Activated CD4-positive, alpha-beta T cell treated with anti-CD3 and anti-CD28 coated beads for 36 hours (primary cell): ENCODE results near the gene WNT9B. TPM values are rescaled to one million over a fixed set of nuclear protein-coding genes. Genes with fewer than 3 reads are reported as not detected.

ENCODE experiments used
- ATAC-seq: fragments of 200-7000 bp; cut with Tn5 transposase; one replicate; pipeline ENCODE4 v1.10.0; 2021; ENCODE audit warnings: mild to moderate bottlenecking, moderate library complexity
- CTCF ChIA-PET: fragments of 350-600 bp; sonication (Branson Sonifier 250); formaldehyde crosslinking; loops from one replicate; lab custom pipeline; 2021; ENCODE audit warnings: antibody characterized with exemption; lab: Charles Lee
- POLR2A ChIA-PET: fragments of 350-600 bp; sonication (Branson Sonifier 250); formaldehyde crosslinking; loops from one replicate; lab custom pipeline; 2021; ENCODE audit warnings: antibody characterized with exemption, inconsistent platforms; lab: Charles Lee
- DNase-seq: peaks from one replicate; pipeline ENCODE4 v3.0.0-alpha.2; 2020
- H3K27ac Mint-ChIP-seq: one replicate; pipeline ENCODE4 v1.8.0; 2021; ENCODE audit warnings: mixed read lengths
- H3K27me3 Mint-ChIP-seq: one replicate; pipeline ENCODE4 v1.8.0; 2021; ENCODE audit warnings: mixed read lengths
- H3K36me3 Mint-ChIP-seq: one replicate; pipeline ENCODE4 v1.8.0; 2021; ENCODE audit warnings: low read depth, mixed read lengths
- H3K4me1 Mint-ChIP-seq: one replicate; pipeline ENCODE4 v1.8.0; 2021; ENCODE audit warnings: mixed read lengths
- H3K4me3 Mint-ChIP-seq: one replicate; pipeline ENCODE4 v1.8.0; 2021; ENCODE audit warnings: mild to moderate bottlenecking, moderate library complexity, mixed read lengths
- H3K9me3 Mint-ChIP-seq: one replicate; pipeline ENCODE4 v1.8.0; 2021; ENCODE audit warnings: low read depth, mixed read lengths
- intact Hi-C, 2 experiments: fragments of 100-400 bp; cut with DNase I in 1 of 2; cut with micrococcal nuclease in 1 of 2; formaldehyde crosslinking; loops; one replicate each; pipeline versions ENCODE4 v1.14.2 to v1.15.1; 2022 to 2024; cut with DNase I, micrococcal nuclease
- total RNA-seq, 2 experiments: library from RNA; stranded (reverse); gene quantifications; one replicate each; pipeline ENCODE4 v1.2.3, GENCODE V29; 2021

The WNT9B gene
- total RNA-seq, 2 experiments from 2014 or later: not detected

- Mint-ChIP-seq H3K9me3 (no peaks in the 10 kb centered on the region), H3K4me1 (no peaks in the 10 kb centered on the region), H3K36me3 (no peaks in the 10 kb centered on the region), H3K4me3 (no peak overlapping the region), H3K27me3 (no peaks in the 10 kb centered on the region), H3K27ac (no peak overlapping the region)
- POLR2A ChIA-PET: no interaction called here
- intact Hi-C loops: no loop called here
- ATAC-seq (no peak), DNase-seq (no peak)
- CTCF ChIA-PET: no interaction called here
Measured at GRCh38 chr17:46874906-46875305, 23.5 kb downstream of the WNT9B start.

- intact Hi-C loops: no loop called here
- Mint-ChIP-seq H3K4me3 (no peak overlapping the region), H3K9me3 (no peaks in the 10 kb centered on the region), H3K36me3 (no peaks in the 10 kb centered on the region), H3K27me3 (no peaks in the 10 kb centered on the region), H3K4me1 (no peaks in the 10 kb centered on the region), H3K27ac (no peak overlapping the region)
- ChIA-PET POLR2A (no interaction called here), CTCF (no interaction called here)
- ATAC-seq (no peak), DNase-seq (no peak)
Measured at GRCh38 chr17:46875849-46876352, 24.5 kb downstream of the WNT9B start.

DNA sequence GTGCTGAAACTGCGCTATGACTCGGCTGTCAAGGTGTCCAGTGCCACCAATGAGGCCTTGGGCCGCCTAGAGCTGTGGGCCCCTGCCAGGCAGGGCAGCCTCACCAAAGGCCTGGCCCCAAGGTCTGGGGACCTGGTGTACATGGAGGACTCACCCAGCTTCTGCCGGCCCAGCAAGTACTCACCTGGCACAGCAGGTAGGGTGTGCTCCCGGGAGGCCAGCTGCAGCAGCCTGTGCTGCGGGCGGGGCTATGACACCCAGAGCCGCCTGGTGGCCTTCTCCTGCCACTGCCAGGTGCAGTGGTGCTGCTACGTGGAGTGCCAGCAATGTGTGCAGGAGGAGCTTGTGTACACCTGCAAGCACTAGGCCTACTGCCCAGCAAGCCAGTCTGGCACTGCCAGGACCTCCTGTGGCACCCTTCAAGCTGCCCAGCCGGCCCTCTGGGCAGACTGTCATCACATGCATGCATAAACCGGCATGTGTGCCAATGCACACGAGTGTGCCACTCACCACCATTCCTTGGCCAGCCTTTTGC lies 25.0 kb downstream of the WNT9B start:
- H3K36me3 Mint-ChIP-seq: no peaks in the 10 kb centered on the region
- H3K9me3 Mint-ChIP-seq: no peaks in the 10 kb centered on the region
- H3K4me3 Mint-ChIP-seq: no peak overlapping the region
- H3K27me3 Mint-ChIP-seq: no peaks in the 10 kb centered on the region
- no peak overlapping the region for H3K27ac Mint-ChIP-seq
- intact Hi-C loops: no loop called here
- ChIA-PET CTCF (interaction anchor here (0.6 kb wide), 1 partner anchor 140 kb away, joined by 3 read pairs; no protein-coding TSS in a partner anchor), POLR2A (no interaction called here)
- no peaks in the 10 kb centered on the region for H3K4me1 Mint-ChIP-seq
- ATAC-seq (no peak), DNase-seq (peak; percentile 15)

- Mint-ChIP-seq H3K4me1 (no peaks in the 10 kb centered on the region), H3K27me3 (no peaks in the 10 kb centered on the region), H3K27ac (no peak overlapping the region), H3K4me3 (no peak overlapping the region), H3K36me3 (no peaks in the 10 kb centered on the region), H3K9me3 (no peaks in the 10 kb centered on the region)
- DNase-seq (no peak), ATAC-seq (no peak)
- ChIA-PET CTCF (interaction anchor here (0.6 to 0.7 kb wide), 3 partner anchors 11 to 141 kb away, joined by 3 to 4 read pairs (median 4); no protein-coding TSS in a partner anchor), POLR2A (no interaction called here)
- intact Hi-C loops: no loop called here
Measured at GRCh38 chr17:46876926-46877325, 25.5 kb downstream of the WNT9B start.

DNA sequence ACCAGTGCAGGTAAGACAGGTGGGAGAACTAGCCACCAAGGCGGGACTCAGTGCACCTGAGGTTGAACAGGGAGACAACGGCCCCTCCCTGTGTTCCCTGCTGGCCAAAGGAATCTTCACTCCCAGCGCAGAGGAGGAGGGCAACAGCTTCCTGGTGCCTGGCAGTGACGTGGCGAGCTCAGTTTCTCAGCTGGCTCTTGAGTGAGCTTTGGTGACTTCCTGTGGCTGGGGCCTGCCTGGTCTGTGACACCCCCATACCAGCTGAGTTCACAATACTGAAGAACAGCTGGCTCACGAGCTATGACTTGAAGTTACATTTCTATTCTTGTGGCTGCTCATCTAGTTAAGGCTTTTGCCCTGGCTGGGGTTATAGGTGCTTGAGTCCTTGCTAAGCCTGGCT lies 26.1 kb downstream of the WNT9B start:
- no peak overlapping the region for H3K4me3 Mint-ChIP-seq
- no peaks in the 10 kb centered on the region for H3K36me3 Mint-ChIP-seq
- no peak for DNase-seq
- ATAC-seq: no peak
- ChIA-PET POLR2A (no interaction called here), CTCF (interaction anchor here (0.7 kb wide), 2 partner anchors 11 to 27 kb away, joined by 4 read pairs; no protein-coding TSS in a partner anchor)
- H3K9me3 Mint-ChIP-seq: no peaks in the 10 kb centered on the region
- no peaks in the 10 kb centered on the region for H3K27me3 Mint-ChIP-seq
- no peaks in the 10 kb centered on the region for H3K4me1 Mint-ChIP-seq
- intact Hi-C loops: no loop called here
- H3K27ac Mint-ChIP-seq: no peak overlapping the region

- DNase-seq (no peak), ATAC-seq (no peak)
- Mint-ChIP-seq H3K4me1 (no peaks in the 10 kb centered on the region), H3K27me3 (no peaks in the 10 kb centered on the region), H3K4me3 (no peak overlapping the region), H3K27ac (no peak overlapping the region), H3K36me3 (no peaks in the 10 kb centered on the region), H3K9me3 (no peaks in the 10 kb centered on the region)
- intact Hi-C loops: no loop called here
- ChIA-PET CTCF (no interaction called here), POLR2A (no interaction called here)
Measured at GRCh38 chr17:46878055-46878454, 26.7 kb downstream of the WNT9B start.

GRCh38 chr17:46879101-46879500 lies 27.7 kb downstream of the WNT9B start:
- no peaks in the 10 kb centered on the region for H3K36me3 Mint-ChIP-seq
- no peaks in the 10 kb centered on the region for H3K9me3 Mint-ChIP-seq
- H3K4me3 Mint-ChIP-seq: no peak overlapping the region
- ATAC-seq: no peak
- H3K27ac Mint-ChIP-seq: no peak overlapping the region
- POLR2A ChIA-PET: no interaction called here
- CTCF ChIA-PET: no interaction called here
- no peaks in the 10 kb centered on the region for H3K4me1 Mint-ChIP-seq
- DNase-seq: no peak
- no peaks in the 10 kb centered on the region for H3K27me3 Mint-ChIP-seq
- intact Hi-C loops: no loop called here

DNA sequence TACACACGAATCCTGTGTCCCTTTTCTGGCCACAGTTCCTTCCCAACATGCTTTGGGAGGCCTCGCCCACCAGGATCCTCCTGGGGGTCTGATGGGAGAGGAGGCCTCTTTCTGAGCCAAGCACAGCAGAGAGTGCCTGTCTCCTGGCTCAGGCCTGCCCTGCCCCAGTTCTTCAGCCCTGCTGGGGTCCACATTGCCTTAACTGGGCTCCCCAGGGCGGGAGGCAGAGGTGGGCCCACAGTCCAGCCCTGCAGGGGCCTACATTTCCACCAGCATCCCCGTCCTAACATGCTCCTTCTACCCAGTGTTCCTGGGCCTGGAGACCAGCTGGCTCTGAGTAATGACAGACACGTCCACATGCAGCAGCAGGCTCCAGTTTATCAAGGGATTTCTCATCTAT lies 29.6 kb downstream of the WNT9B start:
- no peaks in the 10 kb centered on the region for H3K9me3 Mint-ChIP-seq
- CTCF ChIA-PET: no interaction called here
- no peaks in the 10 kb centered on the region for H3K36me3 Mint-ChIP-seq
- POLR2A ChIA-PET: no interaction called here
- no peak overlapping the region for H3K4me3 Mint-ChIP-seq
- intact Hi-C loops: no loop called here
- H3K4me1 Mint-ChIP-seq: no peaks in the 10 kb centered on the region
- ATAC-seq (no peak), DNase-seq (no peak)
- no peaks in the 10 kb centered on the region for H3K27me3 Mint-ChIP-seq
- no peak overlapping the region for H3K27ac Mint-ChIP-seq

DNA sequence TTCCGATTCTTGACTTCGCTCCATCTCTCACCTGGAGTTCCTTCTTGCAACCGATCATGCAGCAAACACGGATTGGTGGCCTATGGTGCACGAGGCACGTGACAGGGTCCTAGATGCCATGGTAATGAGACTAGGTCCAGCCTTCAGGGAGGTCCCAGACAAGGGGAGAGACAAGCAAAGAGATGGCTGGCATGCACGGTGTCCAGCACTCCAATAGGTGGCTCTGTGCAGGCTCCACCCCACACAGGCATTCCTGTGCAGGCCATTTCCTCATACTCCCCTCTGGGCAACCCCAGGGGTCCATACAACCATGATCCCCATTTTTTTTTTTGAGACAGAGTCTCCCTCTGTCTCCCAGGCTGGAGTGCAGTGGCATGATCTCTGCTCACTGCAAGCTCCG lies 31.3 kb downstream of the WNT9B start:
- Mint-ChIP-seq H3K9me3 (no peaks in the 10 kb centered on the region), H3K27ac (no peak overlapping the region), H3K4me1 (no peaks in the 10 kb centered on the region), H3K36me3 (no peaks in the 10 kb centered on the region), H3K27me3 (no peaks in the 10 kb centered on the region), H3K4me3 (no peak overlapping the region)
- POLR2A ChIA-PET: no interaction called here
- intact Hi-C loops: no loop called here
- CTCF ChIA-PET: interaction anchor here (0.6 kb wide), 2 partner anchors 8 to 122 kb away, joined by 3 to 4 read pairs; no protein-coding TSS in a partner anchor
- DNase-seq (no peak), ATAC-seq (no peak)

DNA sequence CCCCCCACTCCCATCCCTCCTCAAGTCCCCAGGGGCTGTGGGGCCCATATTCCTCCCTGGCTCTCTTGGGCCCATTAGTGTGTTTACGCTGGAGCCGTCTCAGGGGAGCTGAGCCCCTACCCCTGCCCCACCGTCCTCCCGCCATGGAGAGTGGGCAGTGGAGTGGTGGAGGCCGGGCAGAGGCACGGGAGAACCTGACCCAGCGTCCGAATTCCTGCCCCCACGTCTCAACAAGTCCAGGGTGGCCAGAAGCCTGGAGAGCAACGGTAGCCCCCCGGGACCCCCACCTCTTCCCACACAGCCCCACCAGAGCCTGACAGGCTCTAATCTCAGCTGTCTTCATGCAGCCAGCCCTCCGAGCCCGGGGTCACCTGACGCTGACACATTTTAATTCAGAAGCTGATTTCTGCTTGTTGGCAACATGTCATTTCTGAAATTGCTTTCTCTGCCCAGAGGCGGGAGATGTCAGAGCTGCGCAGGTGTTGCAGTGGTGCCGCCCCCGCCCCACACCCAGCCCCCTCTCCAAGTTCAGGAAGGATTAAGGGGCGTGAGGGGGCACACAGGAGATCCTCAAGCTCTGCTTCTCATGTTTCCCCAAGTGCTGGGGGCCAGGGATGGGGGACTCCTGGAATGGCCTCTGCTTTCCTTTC lies 32.6 kb downstream of the WNT9B start:
- H3K9me3 Mint-ChIP-seq: no peaks in the 10 kb centered on the region
- no peak for ATAC-seq
- no peaks in the 10 kb centered on the region for H3K27me3 Mint-ChIP-seq
- intact Hi-C loops: no loop called here
- no peaks in the 10 kb centered on the region for H3K4me1 Mint-ChIP-seq
- H3K36me3 Mint-ChIP-seq: no peaks in the 10 kb centered on the region
- no peak overlapping the region for H3K4me3 Mint-ChIP-seq
- DNase-seq: no peak
- ChIA-PET CTCF (no interaction called here), POLR2A (no interaction called here)
- no peak overlapping the region for H3K27ac Mint-ChIP-seq

- Mint-ChIP-seq H3K27me3 (no peaks in the 10 kb centered on the region), H3K9me3 (no peaks in the 10 kb centered on the region), H3K4me1 (no peaks in the 10 kb centered on the region), H3K4me3 (no peak overlapping the region), H3K27ac (no peak overlapping the region), H3K36me3 (no peaks in the 10 kb centered on the region)
- ChIA-PET POLR2A (no interaction called here), CTCF (no interaction called here)
- intact Hi-C loops: no loop called here
- DNase-seq: no peak
- no peak for ATAC-seq
Measured at GRCh38 chr17:46884552-46884951, 33.2 kb downstream of the WNT9B start.
